Activated CD4-positive, alpha-beta T cell treated with anti-CD3 and anti-CD28 coated beads for 36 hours (primary cell): ENCODE results near the gene AKAP10. TPM values are rescaled to one million over a fixed set of nuclear protein-coding genes. Genes with fewer than 3 reads are reported as not detected.
"Not testable (repeated sequence)": the region's sequence is repeated elsewhere in the genome, so short reads cannot be mapped to it uniquely, and the experiment has no call there.

Experiments used
- ATAC-seq: fragments of 200-7000 bp; cut with Tn5 transposase; one replicate; pipeline ENCODE4 v1.10.0; 2021; ENCODE audit warnings: mild to moderate bottlenecking, moderate library complexity
- CTCF ChIA-PET: fragments of 350-600 bp; sonication (Branson Sonifier 250); formaldehyde crosslinking; loops from one replicate; lab custom pipeline; 2021; ENCODE audit warnings: antibody characterized with exemption; lab: Charles Lee
- POLR2A ChIA-PET: fragments of 350-600 bp; sonication (Branson Sonifier 250); formaldehyde crosslinking; loops from one replicate; lab custom pipeline; 2021; ENCODE audit warnings: antibody characterized with exemption, inconsistent platforms; lab: Charles Lee
- DNase-seq: peaks from one replicate; pipeline ENCODE4 v3.0.0-alpha.2; 2020
- H3K27ac Mint-ChIP-seq: one replicate; pipeline ENCODE4 v1.8.0; 2021; ENCODE audit warnings: mixed read lengths
- H3K27me3 Mint-ChIP-seq: one replicate; pipeline ENCODE4 v1.8.0; 2021; ENCODE audit warnings: mixed read lengths
- H3K36me3 Mint-ChIP-seq: one replicate; pipeline ENCODE4 v1.8.0; 2021; ENCODE audit warnings: low read depth, mixed read lengths
- H3K4me1 Mint-ChIP-seq: one replicate; pipeline ENCODE4 v1.8.0; 2021; ENCODE audit warnings: mixed read lengths
- H3K4me3 Mint-ChIP-seq: one replicate; pipeline ENCODE4 v1.8.0; 2021; ENCODE audit warnings: mild to moderate bottlenecking, moderate library complexity, mixed read lengths
- H3K9me3 Mint-ChIP-seq: one replicate; pipeline ENCODE4 v1.8.0; 2021; ENCODE audit warnings: low read depth, mixed read lengths
- intact Hi-C, 2 experiments: fragments of 100-400 bp; cut with DNase I in 1 of 2; cut with micrococcal nuclease in 1 of 2; formaldehyde crosslinking; loops; one replicate each; pipeline versions ENCODE4 v1.14.2 to v1.15.1; 2022 to 2024; cut with DNase I, micrococcal nuclease
- total RNA-seq, 2 experiments: library from RNA; stranded (reverse); gene quantifications; one replicate each; pipeline ENCODE4 v1.2.3, GENCODE V29; 2021

Gene AKAP10
- total RNA-seq = 10 to 100 TPM; 31.6 to 35.9 TPM

- Mint-ChIP-seq H3K27me3 (no peaks in the 10 kb centered on the region), H3K4me1 (peaks cover 48% of the 10 kb centered on the region), H3K27ac (peak within 1 kb of the TSS; percentile 98), H3K9me3 (peaks cover 6% of the 10 kb centered on the region), H3K36me3 (peaks cover 39% of the 10 kb centered on the region), H3K4me3 (peak within 1 kb of the TSS; percentile 90)
- ChIA-PET CTCF (interaction anchor here (0.9 to 1.8 kb wide), 4 partner anchors 13 to 139 kb away, joined by 3 to 11 read pairs (median 4); no protein-coding TSS in a partner anchor), POLR2A (interaction anchor here (0.7 kb wide), 1 partner anchor 16 kb away, joined by 8 read pairs; no protein-coding TSS in a partner anchor)
- intact Hi-C loops = loop anchor here (1.0 to 5.0 kb wide), 10 partner anchors 31 to 1065 kb away; partner anchors contain the start of genes SPECC1 (in 2 of the 2), ULK2 (in 2 of the 2), ALDH3A2 (in 1 of the 2) and MAPK7 (in 1 of the 2)
- ATAC-seq = peak; percentile 85
- DNase-seq = peak; percentile 98
Measured at GRCh38 chr17:19977293-19978208, at the start of gene AKAP10. Gene AKAP10, minus strand, starts transcription at chr17:19977828. Its CDS starts 149 bp downstream, at chr17:19977679.

GRCh38 chr17:20026960-20027359, 49.3 kb upstream of the AKAP10 start:
- H3K36me3 Mint-ChIP-seq = no peaks in the 10 kb centered on the region
- no peaks in the 10 kb centered on the region for H3K4me1 Mint-ChIP-seq
- DNase-seq (no peak), ATAC-seq (no peak)
- ChIA-PET POLR2A (no interaction called here), CTCF (interaction anchor here (0.8 kb wide), 1 partner anchor 278 kb away, joined by 4 read pairs; no protein-coding TSS in a partner anchor)
- peaks cover 6% of the 10 kb centered on the region for H3K27me3 Mint-ChIP-seq
- no peaks in the 10 kb centered on the region for H3K9me3 Mint-ChIP-seq
- no peak overlapping the region for H3K27ac Mint-ChIP-seq
- H3K4me3 Mint-ChIP-seq = no peak overlapping the region
- intact Hi-C loops = loop anchor here in 1 of 2 experiments (1.0 kb wide), 1 partner anchor 12 kb away; no protein-coding TSS in a partner anchor

- CTCF ChIA-PET = interaction anchor here (1.1 kb wide), 1 partner anchor 45 kb away, joined by 3 read pairs; the partner anchor contains the start of gene AKAP10
- H3K27ac Mint-ChIP-seq = no peak overlapping the region
Measured at GRCh38 chr17:20022701-20023100, 45.1 kb upstream of the AKAP10 start.

GRCh38 chr17:20016475-20016992, 38.9 kb upstream of the AKAP10 start:
- H3K4me1 Mint-ChIP-seq, DNase-seq, H3K36me3 Mint-ChIP-seq, CTCF ChIA-PET, H3K27ac Mint-ChIP-seq, POLR2A ChIA-PET, intact Hi-C loops, H3K4me3 Mint-ChIP-seq, ATAC-seq, H3K9me3 Mint-ChIP-seq: not testable (repeated sequence)
- peaks cover 13% of the 10 kb centered on the region for H3K27me3 Mint-ChIP-seq

More at GRCh38 chr17:20022701-20023100, 45.1 kb upstream of the AKAP10 start:
- no peak for ATAC-seq
- H3K27me3 Mint-ChIP-seq = peaks cover 7% of the 10 kb centered on the region
- no peak for DNase-seq
- POLR2A ChIA-PET = no interaction called here
- H3K4me1 Mint-ChIP-seq = no peaks in the 10 kb centered on the region
- intact Hi-C loops = no loop called here
- H3K36me3 Mint-ChIP-seq = no peaks in the 10 kb centered on the region
- no peaks in the 10 kb centered on the region for H3K9me3 Mint-ChIP-seq
- H3K4me3 Mint-ChIP-seq = no peak overlapping the region

- ATAC-seq (no peak), DNase-seq (no peak)
- ChIA-PET POLR2A (no interaction called here), CTCF (interaction anchor here (1.0 to 4.1 kb wide), 2 partner anchors 8 to 19 kb away, joined by 5 to 23 read pairs; no protein-coding TSS in a partner anchor)
- Mint-ChIP-seq H3K27me3 (peaks cover 26% of the 10 kb centered on the region), H3K4me3 (no peak overlapping the region), H3K36me3 (no peaks in the 10 kb centered on the region), H3K4me1 (peaks cover 11% of the 10 kb centered on the region), H3K27ac (no peak overlapping the region), H3K9me3 (no peaks in the 10 kb centered on the region)
- intact Hi-C loops = no loop called here
Measured at GRCh38 chr17:20012017-20012536, 34.4 kb upstream of the AKAP10 start.

GRCh38 chr17:20010936-20011335, 33.3 kb upstream of the AKAP10 start:
- ChIA-PET CTCF (interaction anchor here (1.1 to 4.1 kb wide), 2 partner anchors 18 to 95 kb away, joined by 3 to 23 read pairs; no protein-coding TSS in a partner anchor), POLR2A (no interaction called here)
- no peaks in the 10 kb centered on the region for H3K9me3 Mint-ChIP-seq
- no peak overlapping the region for H3K4me3 Mint-ChIP-seq
- H3K36me3 Mint-ChIP-seq = no peaks in the 10 kb centered on the region
- DNase-seq (no peak), ATAC-seq (no peak)
- H3K4me1 Mint-ChIP-seq = peaks cover 11% of the 10 kb centered on the region
- peaks cover 32% of the 10 kb centered on the region for H3K27me3 Mint-ChIP-seq
- H3K27ac Mint-ChIP-seq = no peak overlapping the region
- intact Hi-C loops = no loop called here

- intact Hi-C loops = no loop called here
- ATAC-seq = no peak
- H3K27me3 Mint-ChIP-seq = peaks cover 32% of the 10 kb centered on the region
- H3K4me3 Mint-ChIP-seq = peak overlapping the region; percentile 69
- H3K4me1 Mint-ChIP-seq = peaks cover 11% of the 10 kb centered on the region
- peak; percentile 25 for DNase-seq
- ChIA-PET CTCF (interaction anchor here (0.7 to 4.1 kb wide), 11 partner anchors 9 to 142 kb away, joined by 3 to 23 read pairs (median 4); no protein-coding TSS in a partner anchor), POLR2A (no interaction called here)
- H3K9me3 Mint-ChIP-seq = no peaks in the 10 kb centered on the region
- no peaks in the 10 kb centered on the region for H3K36me3 Mint-ChIP-seq
- no peak overlapping the region for H3K27ac Mint-ChIP-seq
Measured at GRCh38 chr17:20010099-20010863, 32.7 kb upstream of the AKAP10 start.

- H3K4me3 Mint-ChIP-seq = peak within 1 kb of the TSS; percentile 77
- no peaks in the 10 kb centered on the region for H3K36me3 Mint-ChIP-seq
- peaks cover 37% of the 10 kb centered on the region for H3K27me3 Mint-ChIP-seq
- ATAC-seq (peak; percentile 99), DNase-seq (peak; percentile 92)
- CTCF ChIA-PET = interaction anchor here (0.7 to 4.1 kb wide), 19 partner anchors 9 to 269 kb away, joined by 3 to 23 read pairs (median 4); no protein-coding TSS in a partner anchor
- H3K27ac Mint-ChIP-seq = peak within 1 kb of the TSS; percentile 17
- intact Hi-C loops = loop anchor here (1.0 to 2.0 kb wide), 5 partner anchors 17 to 631 kb away; partner anchors contain the start of genes AKAP10 (in 1 of the 2) and MAPK7 (in 1 of the 2)
- POLR2A ChIA-PET = no interaction called here
- H3K9me3 Mint-ChIP-seq = no peaks in the 10 kb centered on the region
- H3K4me1 Mint-ChIP-seq = peaks cover 11% of the 10 kb centered on the region
Measured at GRCh38 chr17:20009302-20010098, 31.9 kb upstream of the AKAP10 start, which contains the start of gene SPECC1. Gene SPECC1, plus strand, starts transcription at chr17:20009359. Its CDS starts 87,293 bp downstream, at chr17:20096652.

GRCh38 chr17:20009052-20009301, 31.3 kb upstream of the AKAP10 start:
- no peak for ATAC-seq
- Mint-ChIP-seq H3K36me3 (no peaks in the 10 kb centered on the region), H3K27ac (no peak overlapping the region), H3K4me3 (peak overlapping the region; percentile 77), H3K9me3 (no peaks in the 10 kb centered on the region), H3K27me3 (peaks cover 37% of the 10 kb centered on the region), H3K4me1 (peaks cover 11% of the 10 kb centered on the region)
- CTCF ChIA-PET = interaction anchor here (0.7 to 4.1 kb wide), 18 partner anchors 8 to 269 kb away, joined by 3 to 23 read pairs (median 3); no protein-coding TSS in a partner anchor
- POLR2A ChIA-PET = no interaction called here
- intact Hi-C loops = loop anchor here (1.0 to 2.0 kb wide), 5 partner anchors 17 to 631 kb away; partner anchors contain the start of genes AKAP10 (in 1 of the 2) and MAPK7 (in 1 of the 2)
- no peak for DNase-seq
